Keratinocyte (primary cell): ENCODE measurements around the gene ZBTB8A. TPM values are rescaled to one million over a fixed set of nuclear protein-coding genes. Genes with fewer than 3 reads are reported as not detected.

ENCODE experiments used
- DNase-seq: peaks from one replicate; pipeline ENCODE4 v3.0.0-alpha.2; 2011; ENCODE audit warnings: low read depth, missing footprints, low spot score
- FAIRE-seq: peaks from 2 replicates; lab custom pipeline; 2011; peaks lifted over from hg19 to GRCh38; lab: Jason Lieb, UNC
- H2AFZ ChIP-seq: 2 replicates; pipeline ENCODE4 v1.6.0; 2012; ENCODE audit warnings: low read length, control low read depth, inconsistent platforms; ENCODE audit not compliant: control insufficient read depth
- H3K27ac ChIP-seq: 2 replicates; pipeline ENCODE4 v1.5.1; 2011; ENCODE audit warnings: low read length; ENCODE audit not compliant: control insufficient read depth, insufficient read depth
- H3K27me3 ChIP-seq: 3 replicates; pipeline ENCODE4 v1.6.0; 2011; ENCODE audit warnings: low read length; ENCODE audit not compliant: control insufficient read depth, insufficient read depth; ENCODE audit errors: extremely low read depth
- H3K36me3 ChIP-seq, 2 experiments: 2 replicates in 1 of 2; 3 replicates in 1 of 2; pipeline ENCODE4 v1.5.1; 2011; ENCODE audit warnings: low read length in 2 of 2, mild to moderate bottlenecking in 1 of 2; ENCODE audit not compliant: control insufficient read depth in 2 of 2, insufficient read depth in 2 of 2; ENCODE audit errors: extremely low read depth in 1 of 2
- H3K4me1 ChIP-seq: 3 replicates; pipeline ENCODE4 v1.5.1; 2011; ENCODE audit warnings: low read length; ENCODE audit not compliant: control insufficient read depth, insufficient read depth; ENCODE audit errors: extremely low read depth
- H3K4me2 ChIP-seq: 3 replicates; pipeline ENCODE4 v1.6.0; 2011; ENCODE audit warnings: low read depth, low read length; ENCODE audit not compliant: control insufficient read depth, insufficient read depth; ENCODE audit errors: extremely low read depth
- H3K4me3 ChIP-seq, 3 experiments: fragments of 200-600 bp in 1 of 3; sonication (generic) in 1 of 3; 2 replicates in 2 of 3; 3 replicates in 1 of 3; pipeline ENCODE4 v1.5.1; 2011 to 2016; ENCODE audit warnings: low read length in 3 of 3, mild to moderate bottlenecking in 3 of 3, control low read depth in 2 of 3, inconsistent platforms in 1 of 3, low read depth in 1 of 3, mixed read lengths in 1 of 3, mixed run types in 1 of 3, moderate library complexity in 1 of 3; ENCODE audit not compliant: control insufficient read depth in 2 of 3, insufficient read depth in 2 of 3; ENCODE audit errors: extremely low read depth in 1 of 3
- H3K79me2 ChIP-seq: 2 replicates; pipeline ENCODE4 v1.6.0; 2012; ENCODE audit warnings: low read length; ENCODE audit not compliant: control insufficient read depth, insufficient read depth
- H3K9ac ChIP-seq: 3 replicates; pipeline ENCODE4 v1.6.0; 2011; ENCODE audit warnings: low read length; ENCODE audit not compliant: control insufficient read depth, insufficient read depth; ENCODE audit errors: extremely low read depth
- H3K9me1 ChIP-seq: 3 replicates; pipeline ENCODE4 v1.6.0; 2011; ENCODE audit warnings: low read length; ENCODE audit not compliant: control insufficient read depth, insufficient read depth; ENCODE audit errors: extremely low read depth
- H3K9me3 ChIP-seq: 2 replicates; pipeline ENCODE4 v1.5.1; 2012; ENCODE audit warnings: low read depth, low read length; ENCODE audit not compliant: control insufficient read depth
- H4K20me1 ChIP-seq: 3 replicates; pipeline ENCODE4 v1.6.0; 2011; ENCODE audit warnings: low read length; ENCODE audit not compliant: control insufficient read depth, insufficient read depth; ENCODE audit errors: extremely low read depth
- CTCF ChIP-seq, 3 experiments: IDR thresholded peaks in 1 of 3; conservative IDR thresholded peaks in 1 of 3; optimal IDR thresholded peaks in 1 of 3; 2 replicates in 2 of 3; 3 replicates in 1 of 3; pipeline versions ENCODE3 to v1.5.1; 2011; ENCODE audit warnings: low read length in 3 of 3, mild to moderate bottlenecking in 3 of 3, moderate library complexity in 2 of 3, control low read depth in 1 of 3, inconsistent platforms in 1 of 3; ENCODE audit not compliant: insufficient read depth in 2 of 3; ENCODE audit errors: extremely low read depth in 1 of 3
- EZH2 ChIP-seq: IDR thresholded peaks from one replicate; pipeline ENCODE4 v1.6.1; 2012; ENCODE audit warnings: inconsistent platforms, mild to moderate bottlenecking, low read length, moderate library complexity
- dilution Hi-C: fragments of 300-500 bp; cut with MboI; formaldehyde crosslinking; loops from one replicate; pipeline ENCODE4 v1.7.0; 2020; ENCODE audit warnings: low sequenced_read_pairs; ENCODE audit not compliant: extremely low pct_ligation_motif_present
- polyA plus RNA-seq, 5 experiments: library from polyadenylated mRNA; depleted of rRNA in 3 of 5; stranded (reverse) in 3 of 5; stranded (forward) in 1 of 5; unstranded in 1 of 5; fragments of >200 nt; gene quantifications; 1 replicate in 1 of 5; 2 replicates in 3 of 5; 3 replicates in 1 of 5; pipeline versions ENCODE4 v1.2.1 to v1.2.3, GENCODE V29; 2011 to 2012; ENCODE audit warnings: missing spikeins in 2 of 5, low read depth in 1 of 5, low replicate concordance in 1 of 5

Gene ZBTB8A
- polyA plus RNA-seq, 1 donor (not counting 4 experiments of a cell fraction or from before 2014, with no cell fraction given) = 5.3 TPM

- peak in 2 of 3 experiments; percentile 29 to 39 for TF ChIP-seq CTCF (optimal IDR thresholded peaks at IDR 0.05 in 1 of 3, IDR thresholded peaks at IDR 0.05 in 1 of 3, conservative IDR thresholded peaks at IDR 0.05 in 1 of 3; ENCODE audit: extremely low read depth in 1 of 3, insufficient read depth in 2 of 3, low read length in 3 of 3)
- TF ChIP-seq EZH2 = no peak
- Histone ChIP-seq H3K79me2 (no peaks in the 10 kb centered on the region), H3K9me1 (no peaks in the 10 kb centered on the region), H3K4me2 (peak overlapping the region; percentile 89), H3K27me3 (no peaks in the 10 kb centered on the region), H2AFZ (peak overlapping the region; percentile 94), H3K4me1 (peaks cover 4% of the 10 kb centered on the region), H3K36me3 (no peaks in the 10 kb centered on the region), H3K4me3 (peak overlapping the region; percentile 45 to 79 (median 67)), H3K27ac (peak overlapping the region; percentile 26), H4K20me1 (no peaks in the 10 kb centered on the region), H3K9ac (peak overlapping the region; percentile 62), H3K9me3 (no peaks in the 10 kb centered on the region)
- no peak for DNase-seq
- FAIRE-seq = no peak
- dilution Hi-C loops = no loop called here
Measured at GRCh38 chr1:32612189-32612881, 73.1 kb downstream of the ZBTB8A start.

GRCh38 chr1:32613472-32613871, 74.2 kb downstream of the ZBTB8A start:
- dilution Hi-C loops = no loop called here
- H3K27me3 ChIP-seq = no peaks in the 10 kb centered on the region
- no peaks in the 10 kb centered on the region for H3K9me1 ChIP-seq
- no peak overlapping the region for H3K9ac ChIP-seq
- no peaks in the 10 kb centered on the region for H4K20me1 ChIP-seq
- TF ChIP-seq CTCF (optimal IDR thresholded peaks at IDR 0.05 in 1 of 3, IDR thresholded peaks at IDR 0.05 in 1 of 3, conservative IDR thresholded peaks at IDR 0.05 in 1 of 3; ENCODE audit: extremely low read depth in 1 of 3, insufficient read depth in 2 of 3, low read length in 3 of 3) (no peak), EZH2 (no peak)
- no peaks in the 10 kb centered on the region for H3K9me3 ChIP-seq
- no peaks in the 10 kb centered on the region for H3K79me2 ChIP-seq
- no peak overlapping the region for H3K27ac ChIP-seq
- H3K4me2 ChIP-seq = no peak overlapping the region
- H3K36me3 ChIP-seq = no peaks in the 10 kb centered on the region
- H3K4me3 ChIP-seq = no peak overlapping the region
- DNase-seq = no peak
- H3K4me1 ChIP-seq = peaks cover 4% of the 10 kb centered on the region
- no peak for FAIRE-seq
- no peak overlapping the region for H2AFZ ChIP-seq
